HUES48 (cell line): ENCODE measurements around the gene AGMO.

Experiments
- H3K27ac ChIP-seq: one replicate; pipeline ENCODE4 v1.7.0; 2013; ENCODE audit warnings: low read depth, low read length, inconsistent platforms
- H3K27me3 ChIP-seq: 2 replicates; pipeline ENCODE4 v1.6.1; 2013; ENCODE audit warnings: mild to moderate bottlenecking, low read length; ENCODE audit not compliant: control insufficient read depth, insufficient read depth
- H3K36me3 ChIP-seq: 2 replicates; pipeline ENCODE4 v1.6.1; 2013; ENCODE audit warnings: low read length; ENCODE audit not compliant: control insufficient read depth, insufficient read depth
- H3K4me1 ChIP-seq: 2 replicates; pipeline ENCODE4 v1.6.1; 2013; ENCODE audit warnings: mild to moderate bottlenecking, low read length; ENCODE audit not compliant: control insufficient read depth, insufficient read depth
- H3K4me3 ChIP-seq: 2 replicates; pipeline ENCODE4 v1.5.1; 2013; ENCODE audit warnings: mild to moderate bottlenecking, low read depth, low read length
- H3K9ac ChIP-seq: 2 replicates; pipeline ENCODE4 v1.6.1; 2013; ENCODE audit warnings: mild to moderate bottlenecking, low read depth, low read length, moderate library complexity
- H3K9me3 ChIP-seq: 2 replicates; pipeline ENCODE4 v1.6.1; 2013; ENCODE audit warnings: low read length; ENCODE audit not compliant: control insufficient read depth, insufficient read depth

AGMO gene

GRCh38 chr7:15593382-15593781 is 31.6 kb upstream of the AGMO start:
- no peaks in the 10 kb centered on the region for H3K9me3 ChIP-seq
- H3K27ac ChIP-seq, result no peak overlapping the region
- H3K4me1 ChIP-seq, result no peaks in the 10 kb centered on the region
- no peak overlapping the region for H3K9ac ChIP-seq
- no peak overlapping the region for H3K4me3 ChIP-seq
- no peaks in the 10 kb centered on the region for H3K27me3 ChIP-seq
- no peaks in the 10 kb centered on the region for H3K36me3 ChIP-seq

- Histone ChIP-seq H3K9ac (no peak overlapping the region), H3K4me3 (no peak overlapping the region), H3K27me3 (no peaks in the 10 kb centered on the region), H3K27ac (no peak overlapping the region), H3K4me1 (no peaks in the 10 kb centered on the region), H3K36me3 (no peaks in the 10 kb centered on the region), H3K9me3 (peaks cover 23% of the 10 kb centered on the region)
Measured at GRCh38 chr7:15586266-15586665, 24.5 kb upstream of the AGMO start.

GRCh38 chr7:15584575-15584974 is 22.8 kb upstream of the AGMO start:
- H3K36me3 ChIP-seq, result no peaks in the 10 kb centered on the region
- no peaks in the 10 kb centered on the region for H3K4me1 ChIP-seq
- peaks cover 23% of the 10 kb centered on the region for H3K9me3 ChIP-seq
- H3K27me3 ChIP-seq, result no peaks in the 10 kb centered on the region
- H3K4me3 ChIP-seq, result no peak overlapping the region
- no peak overlapping the region for H3K9ac ChIP-seq
- no peak overlapping the region for H3K27ac ChIP-seq

- H3K4me3 ChIP-seq, result no peak overlapping the region
- H3K27me3 ChIP-seq, result no peaks in the 10 kb centered on the region
- H3K9me3 ChIP-seq, result peaks cover 23% of the 10 kb centered on the region
- no peak overlapping the region for H3K9ac ChIP-seq
- H3K4me1 ChIP-seq, result no peaks in the 10 kb centered on the region
- H3K27ac ChIP-seq, result no peak overlapping the region
- no peaks in the 10 kb centered on the region for H3K36me3 ChIP-seq
Measured at GRCh38 chr7:15582773-15583172, 21.0 kb upstream of the AGMO start.

GRCh38 chr7:15581352-15581951 is 19.6 kb upstream of the AGMO start:
- H3K27me3 ChIP-seq, result no peaks in the 10 kb centered on the region
- H3K27ac ChIP-seq, result no peak overlapping the region
- no peak overlapping the region for H3K9ac ChIP-seq
- peaks cover 22% of the 10 kb centered on the region for H3K9me3 ChIP-seq
- no peaks in the 10 kb centered on the region for H3K4me1 ChIP-seq
- no peak overlapping the region for H3K4me3 ChIP-seq
- H3K36me3 ChIP-seq, result no peaks in the 10 kb centered on the region

- Histone ChIP-seq H3K36me3 (no peaks in the 10 kb centered on the region), H3K27me3 (no peaks in the 10 kb centered on the region), H3K4me3 (no peak overlapping the region), H3K27ac (no peak overlapping the region), H3K9ac (no peak overlapping the region), H3K9me3 (peaks cover 15% of the 10 kb centered on the region), H3K4me1 (no peaks in the 10 kb centered on the region)
Measured at GRCh38 chr7:15580604-15581351, 19.0 kb upstream of the AGMO start.

GRCh38 chr7:15577600-15577999 is 15.8 kb upstream of the AGMO start:
- Histone ChIP-seq H3K4me3 (no peak overlapping the region), H3K9me3 (no peaks in the 10 kb centered on the region), H3K27me3 (no peaks in the 10 kb centered on the region), H3K4me1 (no peaks in the 10 kb centered on the region), H3K9ac (no peak overlapping the region), H3K36me3 (no peaks in the 10 kb centered on the region), H3K27ac (no peak overlapping the region)

GRCh38 chr7:15571301-15571878 is 9.6 kb upstream of the AGMO start:
- no peaks in the 10 kb centered on the region for H3K36me3 ChIP-seq
- H3K27me3 ChIP-seq, result no peaks in the 10 kb centered on the region
- H3K27ac ChIP-seq, result no peak overlapping the region
- no peak overlapping the region for H3K9ac ChIP-seq
- no peak overlapping the region for H3K4me3 ChIP-seq
- H3K4me1 ChIP-seq, result no peaks in the 10 kb centered on the region
- no peaks in the 10 kb centered on the region for H3K9me3 ChIP-seq

- H3K9me3 ChIP-seq, result no peaks in the 10 kb centered on the region
- H3K4me1 ChIP-seq, result no peaks in the 10 kb centered on the region
- H3K27ac ChIP-seq, result no peak overlapping the region
- no peaks in the 10 kb centered on the region for H3K27me3 ChIP-seq
- H3K36me3 ChIP-seq, result no peaks in the 10 kb centered on the region
- no peak overlapping the region for H3K9ac ChIP-seq
- H3K4me3 ChIP-seq, result no peak overlapping the region
Measured at GRCh38 chr7:15567652-15568051, 5.8 kb upstream of the AGMO start.

GRCh38 chr7:15567036-15567435 is 5.2 kb upstream of the AGMO start:
- Histone ChIP-seq H3K9ac (no peak overlapping the region), H3K4me1 (no peaks in the 10 kb centered on the region; the same call in 1 of the 2 replicates), H3K36me3 (no peaks in the 10 kb centered on the region), H3K27me3 (no peaks in the 10 kb centered on the region), H3K9me3 (no peaks in the 10 kb centered on the region), H3K27ac (no peak overlapping the region), H3K4me3 (no peak overlapping the region)

GRCh38 chr7:15566476-15566875 is 4.7 kb upstream of the AGMO start:
- H3K9me3 ChIP-seq, result no peaks in the 10 kb centered on the region
- peaks cover 4% of the 10 kb centered on the region; the same call in 1 of the 2 replicates for H3K4me1 ChIP-seq
- H3K36me3 ChIP-seq, result no peaks in the 10 kb centered on the region
- no peak overlapping the region for H3K4me3 ChIP-seq
- H3K27me3 ChIP-seq, result no peaks in the 10 kb centered on the region
- no peak overlapping the region for H3K9ac ChIP-seq
- H3K27ac ChIP-seq, result no peak overlapping the region
